Measurements from ENCODE around the gene PIP5K1C. TPM values are rescaled to one million over a fixed set of nuclear protein-coding genes. Genes with fewer than 3 reads are reported as not detected.

Gene PIP5K1C
- total and polyA plus RNA-seq, 9 of the 15 experiments (the other 6 are each of a cell fraction or from before 2014, with no cell fraction given) = 0.38 to 22.1 (median 4.1) TPM

DNA sequence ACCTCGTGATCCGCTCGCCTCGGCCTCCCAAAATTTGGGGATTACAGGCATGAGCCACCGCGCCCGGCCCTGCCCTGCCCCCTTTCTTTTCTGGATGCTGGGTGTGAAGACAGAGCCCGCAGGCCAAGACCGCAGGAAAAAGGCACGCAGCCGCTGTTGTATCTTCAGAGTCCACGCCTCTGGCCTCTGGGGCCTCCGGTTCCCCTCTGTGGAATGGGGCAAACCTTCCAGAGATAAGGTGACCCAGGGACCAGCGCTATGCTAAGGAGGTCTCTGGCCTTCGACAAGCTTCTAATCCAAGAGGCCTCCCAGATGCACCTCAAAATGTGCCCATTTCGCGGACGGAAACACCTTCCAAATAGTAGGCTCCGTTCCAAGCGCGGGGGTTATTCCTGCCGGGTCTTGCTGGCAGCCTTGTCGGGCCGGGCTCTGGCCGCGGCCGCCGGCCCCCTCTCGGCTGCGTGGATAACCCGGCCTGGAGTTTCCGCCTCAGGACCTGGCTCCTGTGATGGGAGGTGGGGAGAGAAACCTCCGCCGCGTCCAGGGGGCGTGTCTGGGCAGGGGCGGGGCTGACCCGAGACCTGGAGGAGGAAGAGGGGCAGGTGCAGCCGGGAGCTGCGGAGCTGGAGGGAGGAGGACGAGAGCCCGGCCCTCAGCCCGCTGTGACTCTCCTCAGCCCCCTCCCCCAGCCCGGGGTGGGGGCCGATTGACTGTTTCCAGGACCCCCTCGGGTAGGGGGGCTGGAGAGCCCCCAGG, 21.0 kb upstream of the PIP5K1C start (continued):
- TF ChIP-seq PCBP2 (IDR thresholded peaks at IDR 0.05; ENCODE audit: low read depth, low read length, poor library complexity, severe bottlenecking) (no peak), ZNF140 (CRISPR knock-in tag; IDR thresholded peaks at IDR 0.05) (no peak), GATA2 (CRISPR knock-in tag; IDR thresholded peaks at IDR 0.05) (no peak), CBFA2T3 (IDR thresholded peaks at IDR 0.05) (peak; percentile 37; the same call in 1 of the 2 replicates), MEF2D (tag; conservative IDR thresholded peaks at IDR 0.05; ENCODE audit: low read depth) (no peak), ZNF766 (CRISPR knock-in tag; conservative IDR thresholded peaks at IDR 0.05) (peak; percentile 96), XRCC5 (IDR thresholded peaks at IDR 0.05; ENCODE audit: low read depth, low read length) (peak; percentile 99), NUFIP1 (IDR thresholded peaks at IDR 0.05; ENCODE audit: partially characterized antibody) (peak; percentile 98), ZC3H11A (IDR thresholded peaks at IDR 0.05; ENCODE audit: low read depth, low read length) (no peak), MAFK (IDR thresholded peaks at IDR 0.05; ENCODE audit: low read length) (no peak), MEF2A (IDR thresholded peaks at IDR 0.05; ENCODE audit: control insufficient read depth, low read depth, low read length) (peak; percentile 28; the same call in 1 of the 2 replicates), ILK (tag; IDR thresholded peaks at IDR 0.05; ENCODE audit: borderline replicate concordance, low read depth) (no peak), ZNF143 (CRISPR knock-in tag; IDR thresholded peaks at IDR 0.05) (no peak), ZNF76 (CRISPR knock-in tag; IDR thresholded peaks at IDR 0.05; ENCODE audit: borderline replicate concordance) (no peak), CAMTA2 (CRISPR knock-in tag; conservative IDR thresholded peaks at IDR 0.05) (no peak), HOXB6 (CRISPR knock-in tag; IDR thresholded peaks at IDR 0.05; ENCODE audit: borderline replicate concordance) (no peak), SP2 (IDR thresholded peaks at IDR 0.05; ENCODE audit: extremely low read depth, low read depth, low read length, poor library complexity, severe bottlenecking) (no peak), SMARCA4 (IDR thresholded peaks at IDR 0.05) (no peak), NELFE (IDR thresholded peaks at IDR 0.05; ENCODE audit: insufficient read depth, insufficient read length) (no peak)
- TF ChIP-seq, protein P1, sequence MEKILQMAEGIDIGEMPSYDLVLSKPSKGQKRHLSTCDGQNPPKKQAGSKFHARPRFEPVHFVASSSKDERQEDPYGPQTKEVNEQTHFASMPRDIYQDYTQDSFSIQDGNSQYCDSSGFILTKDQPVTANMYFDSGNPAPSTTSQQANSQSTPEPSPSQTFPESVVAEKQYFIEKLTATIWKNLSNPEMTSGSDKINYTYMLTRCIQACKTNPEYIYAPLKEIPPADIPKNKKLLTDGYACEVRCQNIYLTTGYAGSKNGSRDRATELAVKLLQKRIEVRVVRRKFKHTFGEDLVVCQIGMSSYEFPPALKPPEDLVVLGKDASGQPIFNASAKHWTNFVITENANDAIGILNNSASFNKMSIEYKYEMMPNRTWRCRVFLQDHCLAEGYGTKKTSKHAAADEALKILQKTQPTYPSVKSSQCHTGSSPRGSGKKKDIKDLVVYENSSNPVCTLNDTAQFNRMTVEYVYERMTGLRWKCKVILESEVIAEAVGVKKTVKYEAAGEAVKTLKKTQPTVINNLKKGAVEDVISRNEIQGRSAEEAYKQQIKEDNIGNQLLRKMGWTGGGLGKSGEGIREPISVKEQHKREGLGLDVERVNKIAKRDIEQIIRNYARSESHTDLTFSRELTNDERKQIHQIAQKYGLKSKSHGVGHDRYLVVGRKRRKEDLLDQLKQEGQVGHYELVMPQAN (IDR thresholded peaks at IDR 0.05; ENCODE audit: borderline replicate concordance) = 0 out of 2 replicates have a peak, but pooled peaks have one; percentile 27
- TF ChIP-seq, protein P2, sequence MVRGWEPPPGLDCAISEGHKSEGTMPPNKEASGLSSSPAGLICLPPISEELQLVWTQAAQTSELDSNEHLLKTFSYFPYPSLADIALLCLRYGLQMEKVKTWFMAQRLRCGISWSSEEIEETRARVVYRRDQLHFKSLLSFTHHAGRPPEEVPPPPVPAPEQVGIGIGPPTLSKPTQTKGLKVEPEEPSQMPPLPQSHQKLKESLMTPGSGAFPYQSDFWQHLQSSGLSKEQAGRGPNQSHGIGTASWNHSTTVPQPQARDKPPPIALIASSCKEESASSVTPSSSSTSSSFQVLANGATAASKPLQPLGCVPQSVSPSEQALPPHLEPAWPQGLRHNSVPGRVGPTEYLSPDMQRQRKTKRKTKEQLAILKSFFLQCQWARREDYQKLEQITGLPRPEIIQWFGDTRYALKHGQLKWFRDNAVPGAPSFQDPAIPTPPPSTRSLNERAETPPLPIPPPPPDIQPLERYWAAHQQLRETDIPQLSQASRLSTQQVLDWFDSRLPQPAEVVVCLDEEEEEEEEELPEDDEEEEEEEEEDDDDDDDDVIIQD (CRISPR knock-in tag; IDR thresholded peaks at IDR 0.05) = no peak
